AG04449 (cell line): ENCODE data around the gene MCTP1.

Source experiments
- CTCF ChIA-PET: fragments of 350-600 bp; formaldehyde crosslinking; extraction: SDS; loops from one replicate; lab custom pipeline; 2021; ENCODE audit warnings: antibody characterized with exemption; lab: Yijun Ruan, JAX
- POLR2A ChIA-PET: fragments of 400-600, 350-600 bp; formaldehyde crosslinking; extraction: SDS; loops from one replicate; lab custom pipeline; 2020; ENCODE audit warnings: antibody characterized with exemption, inconsistent platforms; lab: Yijun Ruan, JAX
- DNase-seq: peaks from one replicate; pipeline ENCODE4 v3.0.0-alpha.2; 2010; ENCODE audit warnings: low read depth, low spot score
- H3K4me3 ChIP-seq: 2 replicates; pipeline ENCODE4 v1.5.1; 2011; ENCODE audit warnings: low read depth, mild to moderate bottlenecking, control low read depth, low read length
- TF ChIP-seq, protein P1 (sequence below): IDR thresholded peaks from one replicate; pipeline ENCODE4 v1.5.1; 2011; ENCODE audit warnings: mild to moderate bottlenecking, moderate library complexity, low read length, control low read depth, inconsistent platforms; ENCODE audit not compliant: insufficient read depth; ENCODE audit errors: missing control alignments

MCTP1 gene

DNA sequence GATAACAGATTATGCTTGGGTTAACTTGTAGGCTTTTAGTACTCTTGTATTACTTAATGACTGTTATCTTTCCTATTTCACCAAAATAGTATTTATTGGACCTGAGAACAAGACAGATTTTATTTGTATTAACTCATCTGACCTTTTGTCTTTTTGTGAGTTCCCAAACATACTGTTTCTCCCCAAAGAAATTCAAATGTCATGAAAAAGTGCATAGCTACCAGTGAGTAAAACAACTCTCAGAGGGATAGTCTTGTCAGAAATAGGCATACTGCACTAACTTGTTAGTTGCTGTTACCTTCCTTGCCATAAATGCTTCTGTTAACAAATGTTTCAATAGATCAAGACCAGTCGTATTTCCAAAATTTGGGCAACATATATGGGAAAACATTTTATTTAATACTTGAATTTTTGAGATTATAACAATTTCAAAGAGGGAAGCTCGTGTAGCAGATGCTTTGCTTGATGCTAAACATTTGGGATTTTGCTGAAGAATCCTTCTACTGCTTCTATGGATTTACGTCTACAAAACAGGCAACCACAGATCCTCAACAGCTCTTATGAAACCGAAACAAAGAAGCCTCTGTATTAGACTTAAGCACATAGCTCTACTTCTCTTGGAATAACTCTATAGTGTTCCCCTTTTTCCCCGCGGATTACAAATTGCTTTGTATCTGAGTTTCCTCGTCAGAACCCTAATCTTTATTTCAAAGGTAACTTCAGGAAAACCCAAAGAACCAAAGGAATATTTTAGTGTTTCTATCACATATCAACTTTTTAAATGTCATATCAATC, 248.8 kb downstream of the MCTP1 start:
- POLR2A ChIA-PET: no interaction called here
- CTCF ChIA-PET: no interaction called here
- no peak for DNase-seq
- TF ChIP-seq, protein P1, sequence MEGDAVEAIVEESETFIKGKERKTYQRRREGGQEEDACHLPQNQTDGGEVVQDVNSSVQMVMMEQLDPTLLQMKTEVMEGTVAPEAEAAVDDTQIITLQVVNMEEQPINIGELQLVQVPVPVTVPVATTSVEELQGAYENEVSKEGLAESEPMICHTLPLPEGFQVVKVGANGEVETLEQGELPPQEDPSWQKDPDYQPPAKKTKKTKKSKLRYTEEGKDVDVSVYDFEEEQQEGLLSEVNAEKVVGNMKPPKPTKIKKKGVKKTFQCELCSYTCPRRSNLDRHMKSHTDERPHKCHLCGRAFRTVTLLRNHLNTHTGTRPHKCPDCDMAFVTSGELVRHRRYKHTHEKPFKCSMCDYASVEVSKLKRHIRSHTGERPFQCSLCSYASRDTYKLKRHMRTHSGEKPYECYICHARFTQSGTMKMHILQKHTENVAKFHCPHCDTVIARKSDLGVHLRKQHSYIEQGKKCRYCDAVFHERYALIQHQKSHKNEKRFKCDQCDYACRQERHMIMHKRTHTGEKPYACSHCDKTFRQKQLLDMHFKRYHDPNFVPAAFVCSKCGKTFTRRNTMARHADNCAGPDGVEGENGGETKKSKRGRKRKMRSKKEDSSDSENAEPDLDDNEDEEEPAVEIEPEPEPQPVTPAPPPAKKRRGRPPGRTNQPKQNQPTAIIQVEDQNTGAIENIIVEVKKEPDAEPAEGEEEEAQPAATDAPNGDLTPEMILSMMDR: no peak
- no peak overlapping the region for H3K4me3 ChIP-seq

DNA sequence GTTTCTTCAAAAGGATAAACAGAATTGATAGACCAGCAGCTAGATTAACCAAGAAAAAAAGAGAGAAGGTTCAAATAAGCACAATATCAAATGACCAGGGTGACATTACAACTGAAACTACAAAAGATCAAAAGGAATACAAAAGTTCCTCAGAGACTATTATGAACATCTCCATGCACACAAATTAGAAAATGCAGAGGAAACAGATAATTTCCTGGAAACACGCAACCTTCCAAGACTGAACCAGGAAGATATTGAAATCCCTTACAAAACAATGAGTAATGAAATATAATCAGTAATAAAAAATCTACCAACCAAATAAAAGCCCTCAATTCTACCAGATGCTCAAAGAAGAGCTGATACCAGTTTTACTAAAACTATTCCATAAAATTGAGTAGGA, 252.1 kb downstream of the MCTP1 start:
- CTCF ChIA-PET: no interaction called here
- no peak overlapping the region for H3K4me3 ChIP-seq
- no peak for DNase-seq
- TF ChIP-seq, protein P1: no peak
- POLR2A ChIA-PET: no interaction called here

DNA sequence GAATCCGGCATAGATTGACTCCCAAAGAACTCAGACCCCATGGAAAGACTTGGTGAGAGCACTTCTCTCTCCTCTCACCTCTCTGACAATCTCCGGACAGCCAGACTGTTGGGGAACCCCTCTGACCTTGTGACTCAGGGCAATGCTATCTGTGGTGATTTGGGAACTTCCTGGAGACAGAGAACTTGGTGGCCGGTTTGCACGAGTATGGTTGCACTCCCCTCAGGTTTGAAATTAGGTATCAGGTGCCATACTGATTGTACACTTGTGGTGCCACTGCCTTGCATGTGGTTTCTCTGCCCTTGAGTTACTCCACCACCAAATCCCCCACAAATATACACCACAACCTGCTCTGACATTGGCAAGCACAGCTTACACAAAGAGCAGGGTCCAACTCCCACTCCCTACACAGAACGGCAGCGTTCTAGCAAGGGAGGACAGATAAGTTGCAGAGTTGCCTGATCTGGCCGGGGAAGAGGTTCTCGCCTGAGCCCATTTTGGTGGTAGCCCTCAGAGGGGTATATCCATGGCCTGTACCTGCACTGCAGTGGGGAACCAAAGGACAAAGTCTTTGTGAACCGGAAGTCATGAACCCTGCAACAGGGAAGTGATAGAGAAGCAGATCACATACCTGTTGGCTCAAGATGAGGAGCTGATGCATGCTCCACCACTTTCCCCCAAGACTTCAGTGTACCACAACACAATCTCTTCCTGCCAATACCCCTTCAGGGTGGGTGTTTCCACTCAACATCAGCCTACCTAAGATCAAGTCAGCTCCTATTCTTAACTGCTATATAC, 255.1 kb downstream of the MCTP1 start:
- DNase-seq: no peak
- CTCF ChIA-PET: no interaction called here
- TF ChIP-seq, protein P1: no peak
- POLR2A ChIA-PET: no interaction called here
- no peak overlapping the region for H3K4me3 ChIP-seq

DNA sequence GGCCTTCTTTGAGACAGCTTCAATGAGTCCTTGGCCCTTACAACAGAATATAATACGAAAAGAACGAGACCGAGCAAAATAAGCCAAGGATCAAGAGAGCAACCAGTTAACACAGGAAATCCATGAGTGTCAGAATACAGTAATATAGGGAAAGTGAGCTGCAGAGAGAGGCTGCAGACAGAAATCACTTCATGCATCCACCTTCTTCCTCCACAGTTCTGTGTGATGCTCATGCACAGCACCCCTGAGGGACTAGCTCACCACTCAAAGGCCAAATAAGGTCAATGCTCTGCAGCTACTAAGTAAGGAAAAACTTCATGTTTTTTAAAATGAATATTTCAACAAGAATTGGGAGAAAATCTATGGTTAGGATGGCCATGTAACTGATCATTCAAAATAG, 257.1 kb downstream of the MCTP1 start:
- TF ChIP-seq, protein P1: no peak
- no peak for DNase-seq
- no peak overlapping the region for H3K4me3 ChIP-seq
- POLR2A ChIA-PET: no interaction called here
- CTCF ChIA-PET: no interaction called here

DNA sequence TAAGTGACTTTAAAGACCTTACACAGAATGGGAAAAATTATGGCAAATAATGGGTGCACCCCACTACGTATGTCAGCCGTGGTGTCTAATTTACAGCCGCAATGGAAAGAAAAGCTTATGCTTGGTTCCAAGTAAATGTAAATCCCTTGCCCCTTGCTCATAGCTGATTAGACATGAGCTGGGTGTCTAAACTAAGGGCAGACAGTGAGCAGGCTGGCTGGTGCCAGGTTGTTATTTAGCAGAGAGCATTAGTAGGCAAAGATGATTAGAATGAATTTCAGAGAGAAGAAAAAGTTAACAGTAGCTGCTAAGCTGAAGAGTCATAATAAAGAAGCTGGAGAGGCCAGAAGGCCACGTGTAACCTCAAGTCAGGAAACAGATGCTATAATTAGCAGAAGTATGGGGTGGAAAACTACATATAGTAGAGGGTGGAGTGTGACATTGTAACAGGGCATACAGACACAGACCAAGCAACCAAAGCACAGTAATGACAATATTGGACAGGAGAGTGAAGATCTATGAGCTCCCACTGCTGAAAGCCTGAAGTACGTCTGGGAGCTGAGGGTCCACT, 257.7 kb downstream of the MCTP1 start:
- CTCF ChIA-PET: no interaction called here
- TF ChIP-seq, protein P1: no peak
- no peak overlapping the region for H3K4me3 ChIP-seq
- POLR2A ChIA-PET: no interaction called here
- no peak for DNase-seq

DNA sequence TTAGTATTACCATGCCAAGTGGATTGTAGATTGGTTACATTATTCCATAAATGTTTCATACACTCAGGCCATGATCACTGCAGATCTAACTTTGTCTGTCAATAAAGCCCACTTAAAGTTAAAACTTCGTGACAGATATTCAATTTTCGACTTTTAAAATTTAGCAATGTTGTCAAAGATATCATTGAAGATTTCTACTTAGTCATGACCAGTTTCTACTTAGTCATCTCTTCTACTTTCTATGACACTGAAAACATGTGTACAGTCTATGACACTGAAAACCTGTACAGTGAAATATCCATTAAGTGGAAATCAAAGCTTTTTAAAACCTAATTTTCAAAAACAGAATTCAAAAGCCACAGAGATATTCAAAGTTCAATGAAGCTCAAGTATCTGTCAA, 258.2 kb downstream of the MCTP1 start:
- ChIA-PET CTCF (no interaction called here), POLR2A (no interaction called here)
- no peak overlapping the region for H3K4me3 ChIP-seq
- DNase-seq: no peak
- TF ChIP-seq, protein P1: no peak
